HL-60/S4 treated with phorbol 12-myristate 13-acetate at 8.2 ng/mL for 4 days and 3 days (cell line): ENCODE results near the gene MTERF4.
"Not testable (repeated sequence)": the region's sequence is repeated elsewhere in the genome, so short reads cannot be mapped to it uniquely, and the experiment has no call there.

Experiments used
- in situ Hi-C: fragments of 300-500 bp; cut with MboI; formaldehyde crosslinking; loops from 2 replicates; pipeline ENCODE4 v1.15.0; 2022; ENCODE audit warnings: low sequenced_read_pairs

Gene MTERF4

GRCh38 chr2:241112592-241112991 is 10.5 kb upstream of the MTERF4 start:
- in situ Hi-C loops = no loop called here

- in situ Hi-C loops = no loop called here
These were observed 10.0 kb upstream of the MTERF4 start for GRCh38 chr2:241112046-241112445.

- in situ Hi-C loops = no loop called here
These were observed 9.3 kb upstream of the MTERF4 start for GRCh38 chr2:241111440-241111805.

- in situ Hi-C loops = no loop called here
These were observed 8.7 kb upstream of the MTERF4 start for GRCh38 chr2:241110607-241111439.

- in situ Hi-C loops = no loop called here
These were observed 8.1 kb upstream of the MTERF4 start for GRCh38 chr2:241110089-241110606.

GRCh38 chr2:241109210-241110088 is 7.4 kb upstream of the MTERF4 start:
- in situ Hi-C loops = no loop called here

GRCh38 chr2:241108271-241109209 is 6.5 kb upstream of the MTERF4 start:
- in situ Hi-C loops = no loop called here

GRCh38 chr2:241107031-241107783 is 5.1 kb upstream of the MTERF4 start:
- in situ Hi-C loops = no loop called here

- in situ Hi-C loops = no loop called here
These were observed 3.6 kb upstream of the MTERF4 start for GRCh38 chr2:241105641-241106040.

- in situ Hi-C loops = not testable (repeated sequence)
These were observed 2.5 kb upstream of the MTERF4 start for GRCh38 chr2:241104611-241105010.

GRCh38 chr2:241103176-241103595 is 1.1 kb upstream of the MTERF4 start:
- in situ Hi-C loops = no loop called here

- in situ Hi-C loops = no loop called here
These were observed 2.8 kb downstream of the MTERF4 start for GRCh38 chr2:241099246-241099645.

GRCh38 chr2:241096979-241097378 is 5.1 kb downstream of the MTERF4 start:
- in situ Hi-C loops = no loop called here

- in situ Hi-C loops = no loop called here
These were observed 6.3 kb downstream of the MTERF4 start for GRCh38 chr2:241095594-241096290.

- in situ Hi-C loops = no loop called here
These were observed 7.1 kb downstream of the MTERF4 start for GRCh38 chr2:241094924-241095420.

GRCh38 chr2:241094172-241094571 is 7.9 kb downstream of the MTERF4 start:
- in situ Hi-C loops = no loop called here

GRCh38 chr2:241093133-241093781 is 8.8 kb downstream of the MTERF4 start:
- in situ Hi-C loops = not testable (repeated sequence)

- in situ Hi-C loops = no loop called here
These were observed 9.4 kb downstream of the MTERF4 start for GRCh38 chr2:241092677-241093076.
